Cerebellar cortex (tissue), 1 donor: Measurements from ENCODE around the gene LRRC74B.
A peak's percentile ranks its signal among the peaks of the same experiment; 100 is the strongest.
"Not testable (repeated sequence)": the region's sequence is repeated elsewhere in the genome, so short reads cannot be mapped to it uniquely, and the experiment has no call there.

Experiments used
- DNase-seq: peaks from one replicate; pipeline ENCODE4 v3.0.0-alpha.2; 2015; ENCODE audit warnings: low spot score

The LRRC74B gene

GRCh38 chr22:21032037-21032867 lies 13.5 kb upstream of the LRRC74B start, which contains the start of gene SLC7A4:
TSS of gene SLC7A4 (minus strand) at chr22:21032561. CDS start at chr22:21031812, 749 bp downstream.
- peak; percentile 34 for DNase-seq

GRCh38 chr22:21032868-21033688 lies 12.7 kb upstream of the LRRC74B start:
- no peak for DNase-seq

- no peak for DNase-seq
Measured at GRCh38 chr22:21033895-21034294, 11.9 kb upstream of the LRRC74B start.

GRCh38 chr22:21034989-21035388 lies 10.8 kb upstream of the LRRC74B start:
- no peak for DNase-seq

GRCh38 chr22:21038405-21038804 lies 7.3 kb upstream of the LRRC74B start:
- no peak for DNase-seq

GRCh38 chr22:21039158-21039557 lies 6.6 kb upstream of the LRRC74B start:
- DNase-seq, result not testable (repeated sequence)

GRCh38 chr22:21041937-21042336 lies 3.8 kb upstream of the LRRC74B start:
- no peak for DNase-seq

- DNase-seq, result no peak
Measured at GRCh38 chr22:21042978-21043859, 2.5 kb upstream of the LRRC74B start.

- no peak for DNase-seq
Measured at GRCh38 chr22:21043860-21044535, 1.7 kb upstream of the LRRC74B start.

- no peak for DNase-seq
Measured at GRCh38 chr22:21044931-21045584, 688 bp upstream of the LRRC74B start.

GRCh38 chr22:21047035-21047661 lies 1.4 kb downstream of the LRRC74B start:
- DNase-seq, result no peak

- DNase-seq, result no peak
Measured at GRCh38 chr22:21047730-21048129, 2.0 kb downstream of the LRRC74B start.

GRCh38 chr22:21048448-21048847 lies 2.7 kb downstream of the LRRC74B start:
- DNase-seq, result not testable (repeated sequence)

GRCh38 chr22:21048965-21049364 lies 3.2 kb downstream of the LRRC74B start:
- not testable (repeated sequence) for DNase-seq

GRCh38 chr22:21051145-21051830 lies 5.5 kb downstream of the LRRC74B start:
- DNase-seq, result no peak

- DNase-seq, result no peak
Measured at GRCh38 chr22:21051831-21052400, 6.2 kb downstream of the LRRC74B start.

GRCh38 chr22:21052715-21053459 lies 7.1 kb downstream of the LRRC74B start:
- DNase-seq, result no peak

- DNase-seq, result no peak
Measured at GRCh38 chr22:21054046-21054713, 8.4 kb downstream of the LRRC74B start.
